SK-N-SH treated with all-trans-retinoic acid at 6 μM for 48 hours (cell line): ENCODE measurements around the gene CLEC16A.

Experiments used
- ATAC-seq: fragments of 200-7000 bp; cut with Tn5 transposase; 3 replicates; pipeline ENCODE4 v1.9.1; 2020; ENCODE audit warnings: mild to moderate bottlenecking, moderate library complexity
- ARNTL ChIP-seq: fragments of 450-650 bp; formaldehyde crosslinking; IDR thresholded peaks from 2 replicates; pipeline ENCODE4 v1.5.0; 2020; ENCODE audit warnings: low read depth, mild to moderate bottlenecking, moderate library complexity, borderline replicate concordance
- BACH2 ChIP-seq: fragments of 250-450 bp; sonication (Bioruptor Pico); IDR thresholded peaks from 2 replicates; pipeline ENCODE4 v1.9.0; 2021; ENCODE audit warnings: mild to moderate bottlenecking, borderline replicate concordance
- CSDC2 ChIP-seq: fragments of 250-450 bp; sonication (Bioruptor Pico); IDR thresholded peaks from 2 replicates; pipeline ENCODE4 v1.5.0; 2020; ENCODE audit warnings: mild to moderate bottlenecking, moderate library complexity
- CSRNP3 ChIP-seq: fragments of 250-450 bp; sonication (Bioruptor Pico); IDR thresholded peaks from 2 replicates; pipeline ENCODE4 v1.5.1; 2021; ENCODE audit warnings: mild to moderate bottlenecking, moderate library complexity
- ESRRG ChIP-seq: fragments of 250-450 bp; sonication (Bioruptor Pico); IDR thresholded peaks from 2 replicates; pipeline ENCODE4 v1.6.1; 2021; ENCODE audit warnings: mild to moderate bottlenecking
- GLIS3 ChIP-seq: fragments of 250-450 bp; sonication (Bioruptor Pico); IDR thresholded peaks from 2 replicates; pipeline ENCODE4 v1.5.0; 2020; ENCODE audit warnings: mild to moderate bottlenecking, moderate library complexity
- ISL1 ChIP-seq: fragments of 250-450 bp; sonication (Bioruptor Pico); IDR thresholded peaks from 2 replicates; pipeline ENCODE4 v2.1.2; 2022; ENCODE audit warnings: mild to moderate bottlenecking, moderate library complexity
- OSR1 ChIP-seq: fragments of 250-450 bp; sonication (Bioruptor Pico); IDR thresholded peaks from 2 replicates; pipeline ENCODE4 v1.8.0; 2022; ENCODE audit warnings: moderate library complexity, mild to moderate bottlenecking, inconsistent platforms
- PATZ1 ChIP-seq: fragments of 250-450 bp; sonication (Bioruptor Pico); IDR thresholded peaks from 2 replicates; pipeline ENCODE4 v1.8.0; 2020; ENCODE audit warnings: mild to moderate bottlenecking, moderate library complexity, borderline replicate concordance
- POU6F1 ChIP-seq: fragments of 250-450 bp; sonication (Bioruptor Pico); IDR thresholded peaks from 2 replicates; pipeline ENCODE4 v1.8.0; 2021; ENCODE audit warnings: low read depth, mild to moderate bottlenecking, moderate library complexity, borderline replicate concordance
- PPARA ChIP-seq: fragments of 250-450 bp; sonication (Bioruptor Pico); IDR thresholded peaks from 2 replicates; pipeline ENCODE4 v1.5.0; 2020; ENCODE audit warnings: mild to moderate bottlenecking, borderline replicate concordance
- RARB ChIP-seq: fragments of 250-450 bp; sonication (Bioruptor Pico); IDR thresholded peaks from 2 replicates; pipeline ENCODE4 v1.8.0; 2021; ENCODE audit warnings: mild to moderate bottlenecking, moderate library complexity
- SNAI2 ChIP-seq: fragments of 250-450 bp; sonication (Bioruptor Pico); IDR thresholded peaks from 2 replicates; pipeline ENCODE4 v1.5.0; 2020; ENCODE audit warnings: mild to moderate bottlenecking, moderate library complexity
- TCF4 ChIP-seq: fragments of 250-450 bp; sonication (Bioruptor Pico); IDR thresholded peaks from 2 replicates; pipeline ENCODE4 v1.8.0; 2021; ENCODE audit warnings: mild to moderate bottlenecking, moderate library complexity, borderline replicate concordance
- TSHZ2 ChIP-seq: fragments of 250-450 bp; sonication (Bioruptor Pico); IDR thresholded peaks from 2 replicates; pipeline ENCODE4 v1.5.0; 2020; ENCODE audit warnings: mild to moderate bottlenecking, moderate library complexity
- ZC3H10 ChIP-seq: fragments of 250-450 bp; sonication (Bioruptor Pico); IDR thresholded peaks from 2 replicates; pipeline ENCODE4 v1.5.1; 2021; ENCODE audit warnings: mild to moderate bottlenecking, moderate library complexity
- ZNF565 ChIP-seq: fragments of 450-650 bp; formaldehyde crosslinking; conservative IDR thresholded peaks from 2 replicates; pipeline ENCODE4 v1.5.0; 2020; ENCODE audit warnings: low read depth, mild to moderate bottlenecking, moderate library complexity
- ZNF70 ChIP-seq: fragments of 450-650 bp; formaldehyde crosslinking; IDR thresholded peaks from 2 replicates; pipeline ENCODE4 v1.5.0; 2020; ENCODE audit warnings: mild to moderate bottlenecking, moderate library complexity
- ZNF8 ChIP-seq: fragments of 450-650 bp; formaldehyde crosslinking; IDR thresholded peaks from 2 replicates; pipeline ENCODE4 v1.5.0; 2020; ENCODE audit warnings: mild to moderate bottlenecking, moderate library complexity

CLEC16A gene

GRCh38 chr16:10918294-10919002 is 25.9 kb upstream of the CLEC16A start (continued):
- no peak for TF ChIP-seq PATZ1
- TF ChIP-seq, all 23 proteins: peak for 0

GRCh38 chr16:10919003-10919351 is 25.4 kb upstream of the CLEC16A start:
- TF ChIP-seq ISL1 (no peak), GLIS3 (no peak), RARB (CRISPR knock-in tag) (no peak), ZC3H10 (CRISPR knock-in tag) (no peak), SNAI2 (CRISPR knock-in tag) (no peak), ESRRG (CRISPR knock-in tag) (no peak), PPARA (no peak), ZNF565 (no peak), OSR1 (no peak)
- ATAC-seq, result no peak

- TF ChIP-seq PATZ1 (no peak), TSHZ2 (no peak), CSRNP3 (CRISPR knock-in tag) (no peak), PPARA (no peak), SNAI2 (CRISPR knock-in tag) (no peak)
Observed at GRCh38 chr16:10920726-10921427, 23.5 kb upstream of the CLEC16A start.

GRCh38 chr16:10921536-10922327 is 22.6 kb upstream of the CLEC16A start:
- TF ChIP-seq PPARA (no peak), RARB (CRISPR knock-in tag) (no peak), PATZ1 (no peak), TCF4 (no peak), CSRNP3 (CRISPR knock-in tag) (no peak), POU6F1 (no peak), CSDC2 (CRISPR knock-in tag) (no peak), BACH2 (CRISPR knock-in tag) (no peak), GLIS3 (no peak), ZNF8 (CRISPR knock-in tag) (no peak), ISL1 (no peak), ESRRG (CRISPR knock-in tag) (no peak), ZNF70 (no peak), ARNTL (no peak)
- ATAC-seq, result no peak

More at GRCh38 chr16:10920726-10921427, 23.5 kb upstream of the CLEC16A start:
- ATAC-seq, result no peak
